GM18867 (cell line): ENCODE data around the gene HIVEP2.

Experiments used
- ATAC-seq: cut with Tn5 transposase; IDR thresholded peaks from one replicate; pipeline ENCODE4 v1.9.1; 2021; ENCODE audit warnings: mild to moderate bottlenecking, moderate library complexity; ENCODE audit not compliant: unreplicated experiment

The HIVEP2 gene

GRCh38 chr6:142790257-142790656, 154.7 kb downstream of the HIVEP2 start:
- no peak for ATAC-seq

GRCh38 chr6:142787422-142787821, 157.6 kb downstream of the HIVEP2 start:
- ATAC-seq = no peak

GRCh38 chr6:142786476-142786875, 158.5 kb downstream of the HIVEP2 start:
- ATAC-seq = no peak

- peak; percentile 99 for ATAC-seq
These were observed 160.6 kb downstream of the HIVEP2 start for GRCh38 chr6:142784344-142784743.

GRCh38 chr6:142783499-142783898, 161.5 kb downstream of the HIVEP2 start:
- no peak for ATAC-seq

- ATAC-seq = no peak
These were observed 163.8 kb downstream of the HIVEP2 start for GRCh38 chr6:142781129-142781528.

GRCh38 chr6:142773859-142774648, 170.9 kb downstream of the HIVEP2 start:
- ATAC-seq = no peak

- no peak for ATAC-seq
These were observed 171.7 kb downstream of the HIVEP2 start for GRCh38 chr6:142773324-142773723.

- ATAC-seq = no peak
These were observed 173.8 kb downstream of the HIVEP2 start for GRCh38 chr6:142771162-142771561.

- ATAC-seq = no peak
These were observed 179.7 kb downstream of the HIVEP2 start for GRCh38 chr6:142765306-142765705.

GRCh38 chr6:142764311-142764710, 180.7 kb downstream of the HIVEP2 start:
- ATAC-seq = no peak

- ATAC-seq = no peak
These were observed 181.8 kb downstream of the HIVEP2 start for GRCh38 chr6:142763205-142763604.

- ATAC-seq = no peak
These were observed 183.2 kb downstream of the HIVEP2 start for GRCh38 chr6:142761756-142762155.

GRCh38 chr6:142760152-142760551, 184.8 kb downstream of the HIVEP2 start:
- ATAC-seq = no peak

GRCh38 chr6:142758629-142759025, 186.3 kb downstream of the HIVEP2 start:
- ATAC-seq = no peak

GRCh38 chr6:142757852-142758628, 186.9 kb downstream of the HIVEP2 start:
- ATAC-seq = no peak

GRCh38 chr6:142756215-142756630, 188.8 kb downstream of the HIVEP2 start:
- ATAC-seq = no peak

- ATAC-seq = no peak
These were observed 191.8 kb downstream of the HIVEP2 start for GRCh38 chr6:142753196-142753595.

- no peak for ATAC-seq
These were observed 192.6 kb downstream of the HIVEP2 start for GRCh38 chr6:142752348-142752747.

- ATAC-seq = no peak
These were observed 193.5 kb downstream of the HIVEP2 start for GRCh38 chr6:142751452-142751851.

GRCh38 chr6:142750998-142751397, 194.0 kb downstream of the HIVEP2 start:
- ATAC-seq = no peak

GRCh38 chr6:142749556-142749955, 195.4 kb downstream of the HIVEP2 start:
- no peak for ATAC-seq
